Measurements from ENCODE around the gene HEATR3.
A peak's percentile ranks its signal among the peaks of the same experiment; 100 is the strongest.

Gene HEATR3

GRCh38 chr16:50154420-50154950, 88.7 kb downstream of the HEATR3 start:
- DNase-seq: no peak
- Histone ChIP-seq H3K27ac (no peak overlapping the region), H3K4me3 (ENCODE audit: low read depth, low read length) (peak overlapping the region; percentile 72), H3K36me3 (replicated peaks) (no peaks in the 10 kb centered on the region), H3K27me3 (replicated peaks) (no peaks in the 10 kb centered on the region)
- no peak for TF ChIP-seq CTCF (IDR thresholded peaks at IDR 0.05; ENCODE audit: low read depth, low read length, missing control alignments)
- in situ Hi-C loops (cut with HindIII; ENCODE audit: low pct_ligation_motif_present, low sequenced_read_pairs): no loop called here

- no peak for TF ChIP-seq CTCF (IDR thresholded peaks at IDR 0.05; ENCODE audit: low read depth, low read length, missing control alignments)
- no peak overlapping the region for H3K27ac ChIP-seq
- H3K4me3 ChIP-seq (ENCODE audit: low read depth, low read length): no peak overlapping the region
- no peak for DNase-seq
- in situ Hi-C loops (cut with HindIII; ENCODE audit: low pct_ligation_motif_present, low sequenced_read_pairs): no loop called here
- H3K36me3 ChIP-seq (replicated peaks): no peaks in the 10 kb centered on the region
- H3K27me3 ChIP-seq (replicated peaks): no peaks in the 10 kb centered on the region
These were observed 90.2 kb downstream of the HEATR3 start for GRCh38 chr16:50155925-50156324.

Data from brain microvascular endothelial cell (primary cell).